Tibial nerve (tissue), 4 donors: Measurements from ENCODE around the gene CLN3.
A peak's percentile ranks its signal among the peaks of the same experiment; 100 is the strongest.

Experiments
- CTCF ChIP-seq, 5 experiments: fragments of 200-600 bp in 3 of 5; fragments of 450-650 bp in 2 of 5; sonication (generic) in 3 of 5; IDR thresholded peaks; one replicate each; pipeline ENCODE4 v1.5.1; 2016 to 2019; ENCODE audit warnings: antibody characterized with exemption in 5 of 5, mild to moderate bottlenecking in 3 of 5, moderate library complexity in 2 of 5
- EP300 ChIP-seq, 2 donors: sonication (generic); formaldehyde crosslinking; IDR thresholded peaks; one replicate each; pipeline ENCODE4 v1.6.1; 2017; ENCODE audit warnings: antibody characterized with exemption in 2 of 2, mild to moderate bottlenecking in 1 of 2

DNA sequence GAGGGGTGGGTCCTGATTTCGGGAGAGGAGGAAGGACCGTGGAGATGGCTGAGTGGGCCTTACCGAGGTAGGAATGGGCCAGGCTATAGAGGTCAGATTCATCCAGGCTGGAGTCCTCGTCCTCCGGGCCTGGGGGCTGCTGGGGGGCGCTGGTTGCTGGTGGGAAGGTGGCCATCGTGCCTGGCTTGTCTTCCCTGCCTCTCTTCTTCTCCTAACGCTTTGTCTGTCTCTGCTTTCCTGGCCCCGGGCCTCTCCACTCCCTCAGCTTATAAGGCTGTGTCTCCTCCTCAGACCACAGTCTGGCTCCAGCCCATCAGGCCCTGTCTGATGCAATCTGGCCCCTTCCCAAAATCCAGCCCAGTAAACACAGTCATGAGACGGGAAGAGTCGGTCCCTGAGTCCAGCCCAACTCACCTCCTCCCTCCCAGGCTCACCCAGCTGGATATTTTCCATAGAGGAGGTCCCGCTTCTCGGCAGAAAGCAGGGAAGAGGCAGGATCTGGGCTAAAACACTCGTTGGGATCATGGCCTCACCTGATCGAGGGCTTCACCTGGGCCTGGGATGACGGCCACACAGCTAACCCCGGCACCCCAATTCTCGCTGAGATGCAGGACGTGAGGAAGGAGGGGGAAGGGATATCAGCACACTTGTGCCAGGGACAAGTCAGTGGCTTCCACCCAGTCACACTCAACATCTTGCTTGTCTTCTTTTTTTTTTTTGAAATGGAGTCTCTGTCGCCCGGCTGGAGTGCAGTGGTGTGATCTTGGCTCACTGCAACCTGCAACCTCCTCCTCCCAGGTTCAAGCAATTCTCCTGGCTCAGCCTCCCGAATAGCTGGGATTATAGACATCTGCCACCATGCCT lies 47.1 kb upstream of the CLN3 start, which contains the start of gene NUPR1:
- TF ChIP-seq CTCF (IDR thresholded peaks at IDR 0.05) (peak in 1 of 5 experiments; percentile 18), EP300 (IDR thresholded peaks at IDR 0.05) (peak; percentile 65 to 98)
